ENCODE measurements around the gene RBPJL.

The RBPJL gene, protein sequence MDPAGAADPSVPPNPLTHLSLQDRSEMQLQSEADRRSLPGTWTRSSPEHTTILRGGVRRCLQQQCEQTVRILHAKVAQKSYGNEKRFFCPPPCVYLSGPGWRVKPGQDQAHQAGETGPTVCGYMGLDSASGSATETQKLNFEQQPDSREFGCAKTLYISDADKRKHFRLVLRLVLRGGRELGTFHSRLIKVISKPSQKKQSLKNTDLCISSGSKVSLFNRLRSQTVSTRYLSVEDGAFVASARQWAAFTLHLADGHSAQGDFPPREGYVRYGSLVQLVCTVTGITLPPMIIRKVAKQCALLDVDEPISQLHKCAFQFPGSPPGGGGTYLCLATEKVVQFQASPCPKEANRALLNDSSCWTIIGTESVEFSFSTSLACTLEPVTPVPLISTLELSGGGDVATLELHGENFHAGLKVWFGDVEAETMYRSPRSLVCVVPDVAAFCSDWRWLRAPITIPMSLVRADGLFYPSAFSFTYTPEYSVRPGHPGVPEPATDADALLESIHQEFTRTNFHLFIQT

DNA sequence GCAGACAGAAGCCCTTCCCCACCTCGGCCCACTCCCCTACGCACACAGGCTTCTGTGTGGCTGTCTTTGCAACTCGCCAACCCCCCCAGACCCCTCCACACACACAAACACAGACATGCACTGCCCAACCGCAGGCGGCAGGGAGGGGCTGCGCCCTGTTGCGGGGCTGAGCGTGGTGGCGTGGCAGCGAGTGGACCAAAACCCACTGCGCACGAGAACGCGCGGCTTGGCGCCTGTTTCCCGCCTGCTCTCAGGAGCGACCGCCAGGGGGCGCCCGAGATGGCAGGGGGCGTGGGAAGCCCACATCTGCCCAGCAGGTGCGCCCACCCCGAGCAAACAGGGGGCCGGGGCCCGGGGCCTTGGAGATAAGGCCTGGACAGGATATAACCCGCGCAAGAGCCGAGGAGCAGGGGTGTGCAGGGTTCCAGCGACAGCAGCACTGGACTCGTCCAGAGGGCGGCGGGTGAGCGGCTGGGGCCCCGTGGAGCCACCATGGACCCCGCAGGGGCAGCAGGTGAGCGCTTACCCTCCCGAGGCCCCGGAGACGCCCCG, at the start of gene RBPJL:
Gene RBPJL (plus strand): TSS at position 410 of the 552 bp plus-strand sequence. CDS start 83 bp downstream, at position 493.
- DNase-seq: no peak

DNA sequence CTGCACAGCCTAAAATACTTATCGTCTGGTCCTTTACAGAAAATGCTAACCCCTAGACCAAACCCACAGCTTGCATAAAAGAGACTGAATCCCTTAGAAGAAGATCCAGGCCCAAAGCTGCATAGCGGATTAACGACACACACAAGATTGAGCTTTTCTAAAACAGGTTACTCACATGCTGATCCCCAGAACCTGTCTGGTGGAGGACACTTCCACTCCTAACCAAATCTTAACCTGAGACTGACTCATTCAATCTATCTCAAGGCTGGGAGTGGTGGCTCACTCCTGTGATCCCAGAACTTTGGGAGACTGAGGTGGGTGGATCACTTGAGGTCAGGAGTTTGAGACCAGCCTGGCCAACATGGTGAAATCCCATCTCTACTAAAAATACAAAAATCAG, 49.5 kb upstream of the RBPJL start:
- DNase-seq: no peak

DNA sequence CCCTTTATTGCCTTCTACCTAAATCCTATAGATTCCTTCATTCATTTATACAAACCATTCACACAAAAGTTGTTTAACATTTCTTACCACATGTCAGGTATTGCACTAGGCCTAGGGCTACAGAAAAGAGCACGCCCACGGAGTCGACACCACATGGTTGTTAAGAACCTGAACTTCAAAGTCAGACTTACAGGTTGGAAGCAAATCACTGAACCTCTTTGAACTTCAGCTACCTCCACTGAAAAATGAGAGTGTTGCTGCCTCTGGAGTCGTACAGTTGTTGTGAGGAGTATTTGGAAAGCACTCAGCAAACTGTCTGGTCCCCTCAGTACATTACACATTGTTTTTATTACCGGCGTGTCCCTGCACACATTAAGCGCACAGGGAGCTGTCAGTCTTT, 48.9 kb upstream of the RBPJL start:
- DNase-seq: no peak

DNA sequence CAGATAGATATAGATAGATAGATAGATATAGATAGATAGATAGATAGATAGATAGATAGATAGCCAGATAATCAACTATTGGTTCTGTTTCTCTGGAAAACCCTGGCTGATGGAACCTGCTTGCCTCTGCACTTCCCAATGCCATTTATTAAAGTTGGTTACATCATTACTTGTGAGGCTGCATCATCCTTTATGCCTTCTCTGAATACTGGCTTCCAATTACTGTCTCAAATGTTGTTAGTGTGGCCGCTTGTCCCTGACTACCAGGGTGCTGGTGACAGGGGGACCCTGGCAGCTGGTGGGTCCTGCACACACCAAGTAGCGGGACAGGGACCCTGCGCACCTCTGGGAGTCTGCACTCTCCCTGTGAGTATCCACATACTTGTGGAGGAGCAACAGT, 48.4 kb upstream of the RBPJL start:
- no peak for DNase-seq

DNA sequence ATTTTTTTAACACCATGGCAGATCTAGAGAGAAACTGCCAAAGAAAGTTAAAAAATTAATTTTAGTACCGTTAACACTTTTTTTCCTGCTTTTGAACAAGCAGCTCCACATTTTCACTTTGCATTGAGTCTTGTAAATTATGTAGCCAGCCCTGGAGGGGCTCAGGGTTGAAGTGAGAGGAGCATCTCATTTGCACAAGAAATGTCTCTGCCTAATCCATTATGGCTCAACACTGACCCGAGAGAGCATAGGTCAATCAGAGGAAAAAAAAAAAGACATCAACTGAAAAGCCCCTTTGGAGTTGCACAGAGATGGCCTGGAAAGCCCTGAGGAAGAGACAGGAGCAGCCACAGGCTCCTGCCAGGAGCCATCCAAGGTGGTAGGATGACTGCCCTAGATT, 48.0 kb upstream of the RBPJL start:
- DNase-seq: no peak

DNA sequence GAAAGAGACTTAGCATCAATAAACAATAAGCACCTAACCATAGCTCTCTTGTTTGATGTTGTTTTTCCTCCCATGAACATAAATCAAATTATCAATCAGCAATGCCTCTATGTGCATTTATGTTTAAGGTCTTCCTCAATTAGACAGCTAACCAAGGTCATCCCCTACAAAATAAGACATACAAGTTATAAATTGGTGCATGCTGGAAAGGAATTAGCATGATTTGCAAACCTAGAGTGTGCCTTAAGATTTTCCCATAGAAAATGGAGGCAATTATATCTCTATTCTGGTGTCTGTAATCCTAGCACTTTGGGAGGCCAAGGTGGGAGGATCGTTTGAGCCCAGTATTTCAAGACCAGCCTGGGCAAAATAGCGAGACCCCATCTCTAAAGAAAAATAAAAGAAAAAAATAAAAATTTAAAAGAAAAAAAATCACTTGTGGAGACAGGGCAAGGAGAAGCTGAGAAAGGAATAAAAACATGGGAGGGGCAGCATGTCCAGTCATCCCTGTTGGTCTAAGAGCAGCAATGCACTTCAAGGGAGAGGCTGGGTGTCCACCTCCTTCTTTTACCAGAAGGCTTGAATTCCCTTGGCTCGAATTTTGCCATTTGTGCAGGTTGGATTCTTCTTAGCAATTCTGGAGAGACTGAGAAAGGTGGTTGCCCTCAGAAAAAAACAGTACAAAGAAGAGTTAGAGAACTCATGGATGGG, 42.9 kb upstream of the RBPJL start:
- no peak for DNase-seq

DNA sequence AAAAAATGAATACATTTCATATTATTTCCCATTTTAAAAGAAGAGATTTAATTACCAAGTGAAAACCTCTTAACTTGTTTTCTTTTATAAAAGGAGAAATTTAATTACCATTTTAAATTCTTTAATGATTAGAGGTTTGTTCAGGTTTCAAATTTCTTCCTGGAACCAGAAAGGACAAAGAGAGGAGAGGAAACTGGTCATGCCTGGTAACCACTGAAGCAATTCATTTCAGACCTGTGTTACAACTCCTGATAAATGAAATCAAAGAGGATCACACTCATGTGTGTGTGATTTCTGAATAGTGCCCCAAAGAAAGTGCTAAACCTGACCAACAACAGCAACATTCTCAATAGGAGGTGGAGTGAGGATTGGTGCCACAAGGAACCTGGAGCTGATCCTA, 39.7 kb upstream of the RBPJL start:
- DNase-seq: no peak

DNA sequence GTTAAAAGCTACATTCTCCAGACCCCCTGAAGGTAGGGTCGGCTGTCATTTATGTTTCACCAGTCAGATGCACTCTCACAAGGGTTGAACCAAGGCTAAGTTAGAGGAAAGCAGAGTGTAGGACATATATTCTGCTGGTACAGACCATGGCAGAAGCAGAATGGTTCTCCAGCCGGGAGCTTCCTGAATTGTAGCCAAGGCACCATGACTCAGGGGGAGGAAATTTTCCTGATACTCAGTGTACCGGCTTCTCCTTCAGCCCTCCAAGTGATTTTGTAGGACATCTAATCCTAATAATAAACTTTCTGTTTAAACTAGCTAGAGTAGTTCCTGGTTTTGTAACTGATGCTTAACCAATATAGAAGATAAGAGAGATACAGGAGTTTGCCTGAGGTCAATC, 38.1 kb upstream of the RBPJL start:
- DNase-seq: no peak

DNA sequence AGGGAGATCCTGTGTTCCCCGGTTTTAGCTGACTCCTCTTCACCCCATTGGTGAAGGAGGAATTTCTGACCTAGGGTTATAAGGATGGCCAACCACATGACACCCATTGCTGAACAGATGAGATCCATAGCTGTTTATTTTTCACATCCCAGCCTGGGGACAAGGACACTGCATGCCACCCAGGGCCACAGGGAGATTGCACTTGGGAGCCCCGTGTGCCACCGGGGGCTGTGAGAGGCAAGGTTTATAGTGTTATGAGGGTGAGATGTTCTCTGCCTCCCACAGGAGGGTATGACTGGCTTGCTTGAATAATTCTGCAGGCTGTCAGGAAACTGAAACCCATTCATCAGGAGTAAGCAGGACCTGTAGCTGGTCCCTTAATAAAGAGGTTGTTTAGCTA, 37.6 kb upstream of the RBPJL start:
- no peak for DNase-seq

DNA sequence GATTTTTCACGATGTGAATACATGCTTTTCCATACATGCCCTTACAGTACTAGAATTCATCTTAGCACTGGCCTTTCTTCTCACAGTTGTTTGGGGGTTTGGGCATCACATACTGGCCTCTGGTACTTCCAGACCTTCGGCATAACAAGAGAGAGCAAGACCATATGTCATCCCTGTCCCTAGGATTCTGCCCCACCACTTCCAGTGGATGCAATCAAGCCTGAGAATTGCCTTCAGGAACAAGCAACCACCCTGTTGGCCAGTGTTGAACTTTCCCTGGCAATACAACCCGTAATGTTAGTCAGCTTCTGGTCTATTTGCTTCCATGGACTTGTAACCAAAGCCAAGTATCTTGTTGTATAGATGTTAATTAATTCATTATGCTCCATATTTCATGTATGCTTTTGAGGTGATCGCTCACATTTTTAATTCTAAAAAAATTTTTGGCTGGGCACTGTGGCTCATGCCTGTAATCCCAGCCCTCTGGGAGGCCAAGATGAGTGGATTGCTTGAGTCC, 36.8 kb upstream of the RBPJL start:
- DNase-seq: no peak

DNA sequence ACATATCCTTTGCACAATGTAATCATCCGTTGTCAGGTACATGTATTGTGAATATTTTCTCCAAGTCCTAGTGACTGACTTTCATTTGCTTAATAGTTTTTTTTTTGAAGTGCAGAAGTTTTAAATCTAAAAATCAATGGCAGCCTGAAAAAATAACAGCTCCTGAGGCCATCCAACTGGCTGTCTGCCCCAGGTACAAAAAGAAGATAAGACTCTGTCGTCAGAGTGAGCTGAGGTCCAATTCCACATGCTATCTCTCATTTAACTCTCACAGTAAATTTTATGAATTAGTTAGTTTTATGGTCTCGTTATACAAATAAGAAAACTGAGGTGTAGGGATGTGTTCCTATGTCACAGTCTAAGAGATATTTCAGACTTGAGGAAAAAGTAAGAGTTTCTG, 31.3 kb upstream of the RBPJL start:
- DNase-seq: no peak

DNA sequence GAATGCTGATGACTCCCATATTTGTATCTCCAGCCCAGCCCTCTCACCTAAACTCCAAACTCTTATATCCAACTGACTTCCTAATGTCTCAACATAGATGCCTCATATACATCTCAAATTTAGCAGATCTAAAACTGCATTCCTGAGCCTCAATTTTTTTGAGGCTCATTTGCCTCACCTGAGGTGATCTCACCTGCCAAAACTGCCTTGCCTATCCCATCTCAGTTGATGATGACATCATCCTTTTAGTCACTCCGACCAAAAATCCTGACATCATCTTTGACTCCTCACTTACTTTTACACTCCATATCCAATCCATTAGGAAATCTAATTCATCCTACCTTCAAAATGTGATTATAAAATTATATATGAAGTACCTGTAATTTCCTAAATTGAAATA, 26.6 kb upstream of the RBPJL start:
- no peak for DNase-seq

DNA sequence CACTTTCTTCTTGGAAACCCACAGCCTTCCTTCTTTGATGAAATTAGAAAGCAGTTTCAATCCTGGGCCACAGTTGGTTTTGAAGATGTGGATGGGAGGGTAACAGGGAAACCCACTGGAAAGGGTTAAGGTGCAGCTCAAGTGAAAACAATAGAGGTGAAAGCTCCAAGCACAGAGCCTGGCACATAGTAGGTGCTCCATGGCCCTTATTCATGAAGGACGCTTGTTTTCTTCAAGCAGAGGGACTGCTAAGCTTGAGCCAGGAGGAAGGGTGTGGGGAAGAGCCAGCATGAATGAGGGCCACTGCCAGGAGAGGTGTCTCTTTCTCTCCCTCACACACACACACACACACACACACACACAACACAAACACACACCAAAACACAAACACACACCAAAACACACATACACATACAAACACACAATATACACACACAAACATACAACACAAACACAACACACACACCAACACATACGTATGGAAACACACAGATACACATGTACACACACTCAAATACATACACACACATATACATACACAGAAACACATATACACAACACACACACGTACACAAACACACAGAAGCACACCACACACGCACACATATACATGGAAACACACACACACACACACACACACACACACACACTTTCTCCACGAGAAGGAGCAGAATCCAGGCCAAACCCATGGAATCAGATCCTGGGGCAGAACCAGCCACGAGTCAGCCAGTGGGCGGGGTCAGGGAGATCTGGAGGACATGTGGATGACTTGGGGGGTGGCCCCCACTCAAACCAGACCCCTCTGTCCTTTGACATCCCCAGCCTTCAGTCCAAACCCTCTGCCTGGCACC, 23.7 kb upstream of the RBPJL start:
- no peak for DNase-seq

DNA sequence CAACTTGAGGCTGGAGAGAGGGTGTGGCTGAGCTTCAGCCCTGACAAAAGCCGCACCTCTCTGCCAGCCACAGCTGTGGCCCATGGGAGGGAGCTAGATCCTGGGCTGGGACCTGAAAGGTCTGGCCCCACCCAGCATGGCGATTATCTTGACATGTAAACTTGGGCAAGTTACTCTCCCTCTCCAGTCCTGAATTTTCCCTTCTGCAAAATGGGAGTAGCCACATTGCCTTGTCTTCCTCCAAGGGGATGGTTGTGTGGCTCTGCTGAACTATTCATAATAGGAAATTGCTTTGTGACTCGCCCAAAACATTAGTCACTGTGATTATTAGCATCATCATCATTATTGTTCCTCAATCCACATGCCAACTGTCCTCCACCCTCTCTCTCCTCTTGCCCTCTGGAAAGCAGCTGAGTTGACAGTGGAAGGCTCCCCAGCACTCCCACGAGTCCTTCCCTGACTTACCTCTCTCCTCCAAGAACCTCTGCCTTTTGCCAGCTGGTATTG, 23.0 kb upstream of the RBPJL start:
- no peak for DNase-seq

DNA sequence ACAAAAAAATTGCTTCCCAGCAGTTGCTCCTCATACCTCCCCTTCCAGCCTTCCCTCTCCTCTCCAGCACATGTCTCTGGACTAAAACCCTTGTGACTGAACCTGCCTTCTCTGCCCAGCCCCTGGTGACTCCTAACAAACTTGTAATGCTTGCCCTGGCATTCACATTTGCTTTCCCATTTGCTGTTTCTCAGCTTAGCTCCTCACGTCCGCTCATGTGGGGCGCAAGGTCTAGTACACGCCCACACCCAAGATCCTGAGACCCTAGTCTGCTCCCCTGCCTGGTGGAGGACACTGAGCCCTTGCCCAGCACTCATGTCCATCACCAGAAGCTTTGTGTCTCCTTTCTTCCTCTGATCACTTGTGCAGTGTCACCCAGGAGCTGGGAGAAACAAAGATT, 18.3 kb upstream of the RBPJL start:
- no peak for DNase-seq

DNA sequence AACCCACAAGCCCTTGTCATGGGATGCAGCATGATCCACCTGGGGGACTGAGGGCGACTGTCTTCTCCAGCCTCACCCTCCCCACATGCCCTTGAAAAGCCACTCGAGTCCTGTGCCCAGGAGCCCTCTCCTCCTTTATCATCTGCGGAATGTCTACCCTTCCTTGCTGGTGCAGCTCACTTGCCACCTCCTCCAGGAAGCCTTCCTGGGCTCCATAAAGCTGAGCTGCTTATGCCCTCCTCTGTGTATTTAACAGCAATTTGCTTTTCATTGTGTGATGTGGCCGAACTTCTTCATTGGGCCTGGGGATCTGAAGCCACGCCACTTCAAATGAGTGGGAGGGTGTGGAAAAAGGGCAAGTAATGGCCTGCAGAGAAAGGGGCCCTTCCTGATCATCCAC, 17.8 kb upstream of the RBPJL start:
- no peak for DNase-seq

DNA sequence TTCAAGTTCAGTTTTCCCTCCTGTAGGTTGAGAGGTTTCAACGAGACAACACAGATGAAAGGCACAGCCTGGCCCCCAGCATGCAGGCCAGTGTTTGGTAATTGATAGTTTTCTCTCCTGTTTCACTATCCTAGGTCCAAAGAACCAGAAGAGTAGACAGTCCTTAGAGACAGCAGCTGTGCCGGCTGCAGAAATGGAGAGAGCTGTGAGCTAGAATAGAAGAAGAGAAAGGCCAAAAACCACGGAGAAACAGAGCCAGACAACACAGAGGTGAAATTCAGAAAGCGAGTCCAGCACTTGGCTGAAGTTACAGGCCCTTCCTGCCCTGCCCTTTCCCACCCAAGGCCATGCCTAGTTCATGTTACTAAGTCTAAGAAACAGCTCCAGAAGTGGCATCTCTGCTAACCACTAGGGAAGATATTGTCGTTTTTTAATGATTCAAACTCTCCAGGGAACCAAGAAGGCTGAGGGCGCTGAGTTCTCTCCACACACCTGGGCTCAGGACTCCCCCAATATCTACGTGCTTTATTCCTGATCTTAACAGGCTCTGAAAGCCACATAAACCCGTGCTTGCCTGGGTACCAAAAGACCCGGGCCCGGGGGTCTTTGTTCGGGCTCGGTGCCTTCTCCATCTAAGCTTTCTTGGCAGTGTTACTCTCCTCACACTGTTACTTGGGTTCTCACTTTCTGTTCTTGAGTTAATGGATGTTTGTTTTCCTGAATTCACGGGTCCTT, 16.5 kb upstream of the RBPJL start:
- no peak for DNase-seq

DNA sequence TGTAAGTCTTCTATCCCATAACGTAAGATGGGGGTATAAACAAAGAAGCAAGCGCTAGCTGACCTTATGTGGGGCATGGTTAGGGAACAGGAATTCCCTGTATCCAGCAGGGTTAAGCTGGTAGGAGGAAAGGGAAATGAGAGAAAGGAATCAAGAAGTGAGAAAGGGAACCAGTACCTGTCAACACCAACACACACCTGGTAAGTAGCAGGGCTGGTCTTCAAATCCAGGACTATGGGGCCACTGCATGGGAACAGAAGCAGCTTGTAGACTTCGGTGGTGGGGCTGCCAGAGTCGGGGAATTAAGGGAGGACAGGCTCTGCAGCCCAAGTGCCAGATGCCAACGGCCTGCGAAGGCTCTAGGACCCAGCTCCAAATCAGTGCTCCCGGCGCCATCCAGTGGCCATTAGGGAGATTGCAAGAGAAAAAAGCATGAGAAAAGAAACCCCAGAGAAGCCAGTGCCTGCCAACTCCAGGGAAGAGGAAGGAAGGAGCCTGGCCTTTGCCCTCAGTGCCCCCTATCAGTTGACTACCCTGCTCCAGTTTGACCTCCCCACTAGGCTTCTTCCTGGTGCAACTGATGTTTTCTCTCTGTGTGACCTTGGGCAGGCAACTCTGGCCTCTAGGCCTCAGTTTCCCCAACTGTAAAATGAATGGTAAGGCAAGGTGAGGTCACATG, 15.8 kb upstream of the RBPJL start:
- no peak for DNase-seq

DNA sequence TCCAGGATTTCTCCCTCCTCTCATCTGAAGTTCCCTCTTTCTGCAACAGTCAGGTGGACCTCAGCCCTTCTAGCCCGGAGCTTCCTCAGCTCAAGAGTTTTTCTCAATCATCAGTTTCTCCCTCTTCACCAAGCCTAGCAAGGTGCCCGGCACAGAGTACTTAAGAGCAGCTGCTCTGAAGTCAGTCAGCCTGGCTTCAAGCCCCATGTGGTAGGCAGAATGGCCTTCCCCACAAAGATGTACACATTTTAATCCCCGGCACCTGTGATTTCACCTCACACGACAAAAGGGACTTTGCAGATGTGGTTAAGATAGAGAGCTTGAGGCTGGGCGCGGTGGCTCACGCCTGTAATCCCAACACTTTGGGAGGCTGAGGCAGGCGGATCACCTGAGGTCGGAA, 15.1 kb upstream of the RBPJL start:
- no peak for DNase-seq

DNA sequence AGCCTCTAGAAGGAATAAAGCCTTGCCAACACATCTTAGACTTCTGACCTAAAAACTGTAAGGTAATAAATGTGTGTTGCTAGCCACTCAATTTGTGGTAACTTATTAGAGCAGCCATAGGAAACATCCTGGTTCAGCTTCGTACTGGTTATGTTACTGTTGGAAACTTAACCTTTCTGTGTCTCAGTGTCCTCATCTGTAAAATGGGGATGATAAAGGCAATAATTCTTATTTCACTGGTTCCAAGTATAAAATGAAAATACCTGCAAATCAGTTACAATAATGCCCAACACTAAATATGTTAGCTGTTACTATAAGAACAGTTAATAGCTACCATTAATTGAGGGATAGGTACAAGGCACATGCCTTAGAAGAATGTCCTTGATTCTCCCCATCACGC, 14.3 kb upstream of the RBPJL start:
- no peak for DNase-seq

Measured in GOT3 (cell line).